ENCODE results near the gene ANKRD7.

The ANKRD7 gene

DNA sequence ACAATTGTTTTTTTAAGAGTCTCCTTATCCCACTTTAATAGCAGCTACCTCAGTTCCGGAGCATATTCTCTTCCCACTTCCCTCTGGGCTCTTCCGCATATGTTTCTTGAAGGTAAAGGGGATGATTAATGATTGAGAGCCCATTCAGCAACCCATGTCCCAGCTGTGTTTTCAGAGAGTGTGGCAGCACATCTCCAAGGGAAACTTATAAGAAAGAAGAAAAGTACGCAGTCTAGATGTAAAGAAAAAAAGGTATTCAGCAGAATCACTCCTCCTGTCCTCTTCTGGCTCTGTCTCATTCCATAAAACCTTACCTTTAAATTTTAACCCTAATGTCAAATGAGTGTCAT, 9.7 kb upstream of the ANKRD7 start:
- DNase-seq (ENCODE audit: low read depth in 1 of 2, low spot score in 1 of 2) = no peak
- TF ChIP-seq, protein P1, sequence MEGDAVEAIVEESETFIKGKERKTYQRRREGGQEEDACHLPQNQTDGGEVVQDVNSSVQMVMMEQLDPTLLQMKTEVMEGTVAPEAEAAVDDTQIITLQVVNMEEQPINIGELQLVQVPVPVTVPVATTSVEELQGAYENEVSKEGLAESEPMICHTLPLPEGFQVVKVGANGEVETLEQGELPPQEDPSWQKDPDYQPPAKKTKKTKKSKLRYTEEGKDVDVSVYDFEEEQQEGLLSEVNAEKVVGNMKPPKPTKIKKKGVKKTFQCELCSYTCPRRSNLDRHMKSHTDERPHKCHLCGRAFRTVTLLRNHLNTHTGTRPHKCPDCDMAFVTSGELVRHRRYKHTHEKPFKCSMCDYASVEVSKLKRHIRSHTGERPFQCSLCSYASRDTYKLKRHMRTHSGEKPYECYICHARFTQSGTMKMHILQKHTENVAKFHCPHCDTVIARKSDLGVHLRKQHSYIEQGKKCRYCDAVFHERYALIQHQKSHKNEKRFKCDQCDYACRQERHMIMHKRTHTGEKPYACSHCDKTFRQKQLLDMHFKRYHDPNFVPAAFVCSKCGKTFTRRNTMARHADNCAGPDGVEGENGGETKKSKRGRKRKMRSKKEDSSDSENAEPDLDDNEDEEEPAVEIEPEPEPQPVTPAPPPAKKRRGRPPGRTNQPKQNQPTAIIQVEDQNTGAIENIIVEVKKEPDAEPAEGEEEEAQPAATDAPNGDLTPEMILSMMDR (IDR thresholded peaks at IDR 0.05; ENCODE audit: insufficient read depth, low read length) = no peak
- no peak for TF ChIP-seq POLR2AphosphoS5 (IDR thresholded peaks at IDR 0.05; ENCODE audit: low read depth)
- no peak for TF ChIP-seq SPI1 (IDR thresholded peaks at IDR 0.05; ENCODE audit: borderline replicate concordance, low read depth)
- TF ChIP-seq, protein P2, sequence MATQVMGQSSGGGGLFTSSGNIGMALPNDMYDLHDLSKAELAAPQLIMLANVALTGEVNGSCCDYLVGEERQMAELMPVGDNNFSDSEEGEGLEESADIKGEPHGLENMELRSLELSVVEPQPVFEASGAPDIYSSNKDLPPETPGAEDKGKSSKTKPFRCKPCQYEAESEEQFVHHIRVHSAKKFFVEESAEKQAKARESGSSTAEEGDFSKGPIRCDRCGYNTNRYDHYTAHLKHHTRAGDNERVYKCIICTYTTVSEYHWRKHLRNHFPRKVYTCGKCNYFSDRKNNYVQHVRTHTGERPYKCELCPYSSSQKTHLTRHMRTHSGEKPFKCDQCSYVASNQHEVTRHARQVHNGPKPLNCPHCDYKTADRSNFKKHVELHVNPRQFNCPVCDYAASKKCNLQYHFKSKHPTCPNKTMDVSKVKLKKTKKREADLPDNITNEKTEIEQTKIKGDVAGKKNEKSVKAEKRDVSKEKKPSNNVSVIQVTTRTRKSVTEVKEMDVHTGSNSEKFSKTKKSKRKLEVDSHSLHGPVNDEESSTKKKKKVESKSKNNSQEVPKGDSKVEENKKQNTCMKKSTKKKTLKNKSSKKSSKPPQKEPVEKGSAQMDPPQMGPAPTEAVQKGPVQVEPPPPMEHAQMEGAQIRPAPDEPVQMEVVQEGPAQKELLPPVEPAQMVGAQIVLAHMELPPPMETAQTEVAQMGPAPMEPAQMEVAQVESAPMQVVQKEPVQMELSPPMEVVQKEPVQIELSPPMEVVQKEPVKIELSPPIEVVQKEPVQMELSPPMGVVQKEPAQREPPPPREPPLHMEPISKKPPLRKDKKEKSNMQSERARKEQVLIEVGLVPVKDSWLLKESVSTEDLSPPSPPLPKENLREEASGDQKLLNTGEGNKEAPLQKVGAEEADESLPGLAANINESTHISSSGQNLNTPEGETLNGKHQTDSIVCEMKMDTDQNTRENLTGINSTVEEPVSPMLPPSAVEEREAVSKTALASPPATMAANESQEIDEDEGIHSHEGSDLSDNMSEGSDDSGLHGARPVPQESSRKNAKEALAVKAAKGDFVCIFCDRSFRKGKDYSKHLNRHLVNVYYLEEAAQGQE (IDR thresholded peaks at IDR 0.05; ENCODE audit: insufficient replicate concordance, low read depth) = no peak
- no peak for TF ChIP-seq GABPA (IDR thresholded peaks at IDR 0.05; ENCODE audit: low read depth)
- Histone ChIP-seq H3K27ac (replicated peaks) (no peak overlapping the region), H3K4me3 (replicated peaks; ENCODE audit: insufficient read depth, low read length) (no peak overlapping the region), H3K27me3 (ENCODE audit: insufficient read depth, poor library complexity, severe bottlenecking) (no peaks in the 10 kb centered on the region)

DNA sequence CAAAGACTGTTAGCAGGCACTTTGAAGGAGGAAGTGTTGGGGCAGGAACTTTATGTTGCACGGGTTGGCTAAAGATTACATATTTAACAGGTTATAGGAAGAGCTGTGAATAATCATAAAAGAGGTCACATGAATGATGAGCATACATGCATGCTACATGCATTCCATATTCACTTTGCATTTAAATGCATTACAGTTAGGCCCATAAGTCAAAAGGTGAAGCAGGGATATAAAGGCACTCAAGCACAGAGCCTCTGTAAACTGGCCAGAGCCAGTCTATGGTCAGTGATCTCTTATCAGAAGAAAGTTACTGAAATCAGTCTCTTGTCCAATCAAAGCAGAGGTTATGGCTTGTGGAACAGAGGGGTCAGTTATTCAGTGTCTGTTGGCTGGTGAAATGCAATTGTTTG, 7.3 kb upstream of the ANKRD7 start:
- Histone ChIP-seq H3K27me3 (ENCODE audit: insufficient read depth, poor library complexity, severe bottlenecking) (no peaks in the 10 kb centered on the region), H3K4me3 (replicated peaks; ENCODE audit: insufficient read depth, low read length) (no peak overlapping the region), H3K27ac (replicated peaks) (no peak overlapping the region)
- DNase-seq (ENCODE audit: low read depth in 1 of 2, low spot score in 1 of 2) = no peak
- TF ChIP-seq SPI1 (IDR thresholded peaks at IDR 0.05; ENCODE audit: borderline replicate concordance, low read depth) (peak; percentile 24; the same call in 1 of the 2 replicates), POLR2AphosphoS5 (IDR thresholded peaks at IDR 0.05; ENCODE audit: low read depth) (no peak)
- TF ChIP-seq, protein P2 (IDR thresholded peaks at IDR 0.05; ENCODE audit: insufficient replicate concordance, low read depth) = no peak

DNA sequence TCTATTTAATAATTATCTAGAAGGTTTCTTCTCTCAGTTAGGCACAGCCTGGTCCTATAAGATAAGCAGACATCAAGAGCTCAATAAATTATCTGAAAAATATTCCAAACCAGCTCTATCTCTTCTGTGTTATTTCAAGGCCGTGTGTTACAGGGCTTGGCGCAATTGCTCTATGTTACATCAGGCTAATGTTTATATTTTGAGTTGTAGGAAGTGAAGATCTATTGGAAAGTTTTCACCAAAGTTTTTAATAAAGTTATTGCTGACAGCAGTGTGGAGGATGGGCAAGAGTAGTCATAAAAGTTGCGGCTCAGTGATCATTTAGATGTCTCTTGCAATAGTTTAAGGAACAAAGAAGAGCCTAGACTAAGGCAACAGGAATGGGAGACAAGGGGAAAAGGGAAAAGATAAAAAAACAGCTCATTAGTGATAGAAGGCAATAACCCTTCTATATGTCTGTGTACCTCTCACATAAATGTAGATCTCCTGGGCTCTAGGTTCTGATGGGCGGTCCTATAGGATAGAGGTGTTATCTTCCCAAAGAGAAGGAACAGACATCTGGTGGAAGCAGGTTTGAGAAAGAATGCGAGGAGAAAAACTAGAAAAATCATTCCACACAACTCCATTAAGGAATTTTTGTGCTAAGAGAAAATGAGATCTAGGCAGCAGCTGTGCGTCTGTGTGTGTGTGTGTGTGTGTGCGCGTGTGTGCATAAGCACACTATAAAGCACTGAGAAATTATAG, 5.9 kb upstream of the ANKRD7 start:
- DNase-seq (ENCODE audit: low read depth in 1 of 2, low spot score in 1 of 2) = no peak
- TF ChIP-seq, protein P2 (IDR thresholded peaks at IDR 0.05; ENCODE audit: insufficient replicate concordance, low read depth) = no peak
- TF ChIP-seq SPI1 (IDR thresholded peaks at IDR 0.05; ENCODE audit: borderline replicate concordance, low read depth) = no peak
- TF ChIP-seq POLR2AphosphoS5 (IDR thresholded peaks at IDR 0.05; ENCODE audit: low read depth) = no peak
- TF ChIP-seq GABPA (IDR thresholded peaks at IDR 0.05; ENCODE audit: low read depth) = no peak
- TF ChIP-seq, protein P1 (IDR thresholded peaks at IDR 0.05; ENCODE audit: insufficient read depth, low read length) = no peak
- Histone ChIP-seq H3K27me3 (ENCODE audit: insufficient read depth, poor library complexity, severe bottlenecking) (no peaks in the 10 kb centered on the region), H3K27ac (replicated peaks) (no peak overlapping the region), H3K4me3 (replicated peaks; ENCODE audit: insufficient read depth, low read length) (no peak overlapping the region)
